Measurements from ENCODE around the gene ALPL. TPM values are rescaled to one million over a fixed set of nuclear protein-coding genes. Genes with fewer than 3 reads are reported as not detected.

Gene ALPL
- total RNA-seq, 1 experiment from 2014 or later: 84.8 TPM

DNA sequence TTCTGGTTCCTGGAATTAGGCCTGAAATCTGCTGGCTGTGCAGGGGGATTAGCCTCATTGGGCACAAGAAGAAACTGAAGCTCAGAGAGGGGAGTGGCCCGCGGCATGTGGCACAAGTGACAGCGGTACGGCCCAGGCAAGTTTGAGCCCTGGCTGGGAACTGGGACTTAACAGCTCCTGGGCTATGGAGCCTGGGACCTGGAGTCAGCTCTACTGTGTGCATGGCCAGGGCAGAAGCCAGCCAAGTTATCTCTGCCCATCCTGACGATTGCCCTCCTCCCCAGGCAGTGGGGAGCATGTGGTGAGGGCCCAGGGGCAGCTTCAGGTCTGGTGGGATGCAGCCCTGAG, 61.3 kb downstream of the ALPL start:
- H4K8ac ChIP-seq (replicated peaks; ENCODE audit: insufficient read length, low read depth, low read length): no peak overlapping the region
- H3K4me2 ChIP-seq (ENCODE audit: insufficient read depth, insufficient read length, low read length): no peak overlapping the region
- no peaks in the 10 kb centered on the region for H3K79me1 ChIP-seq (ENCODE audit: insufficient read depth, low read depth, low read length, poor library complexity, severe bottlenecking)
- no peak for DNase-seq
- peaks cover 2% of the 10 kb centered on the region; the same call in 1 of the 2 replicates for H3K4me1 ChIP-seq (ENCODE audit: insufficient read depth, low read length)
- no peak overlapping the region for H3K23ac ChIP-seq (ENCODE audit: insufficient read length, low read depth, low read length)
- Mint-ChIP-seq H3K9me3 (no peaks in the 10 kb centered on the region), H3K27ac (no peak overlapping the region), H3K36me3 (ENCODE audit: insufficient read depth in 1 of 3, low read depth in 3 of 3) (peaks cover 2 to 9% (median 7%) of the 10 kb centered on the region in 3 experiments; a peak in 3 of 7 replicates), H3K4me1 (peaks cover 22 to 30% of the 10 kb centered on the region in 2 experiments), H3K27me3 (ENCODE audit: low read depth) (no peaks in the 10 kb centered on the region), H3K4me3 (no peak overlapping the region; a peak in 1 of 5 replicates)
- TF ChIP-seq, protein P1, sequence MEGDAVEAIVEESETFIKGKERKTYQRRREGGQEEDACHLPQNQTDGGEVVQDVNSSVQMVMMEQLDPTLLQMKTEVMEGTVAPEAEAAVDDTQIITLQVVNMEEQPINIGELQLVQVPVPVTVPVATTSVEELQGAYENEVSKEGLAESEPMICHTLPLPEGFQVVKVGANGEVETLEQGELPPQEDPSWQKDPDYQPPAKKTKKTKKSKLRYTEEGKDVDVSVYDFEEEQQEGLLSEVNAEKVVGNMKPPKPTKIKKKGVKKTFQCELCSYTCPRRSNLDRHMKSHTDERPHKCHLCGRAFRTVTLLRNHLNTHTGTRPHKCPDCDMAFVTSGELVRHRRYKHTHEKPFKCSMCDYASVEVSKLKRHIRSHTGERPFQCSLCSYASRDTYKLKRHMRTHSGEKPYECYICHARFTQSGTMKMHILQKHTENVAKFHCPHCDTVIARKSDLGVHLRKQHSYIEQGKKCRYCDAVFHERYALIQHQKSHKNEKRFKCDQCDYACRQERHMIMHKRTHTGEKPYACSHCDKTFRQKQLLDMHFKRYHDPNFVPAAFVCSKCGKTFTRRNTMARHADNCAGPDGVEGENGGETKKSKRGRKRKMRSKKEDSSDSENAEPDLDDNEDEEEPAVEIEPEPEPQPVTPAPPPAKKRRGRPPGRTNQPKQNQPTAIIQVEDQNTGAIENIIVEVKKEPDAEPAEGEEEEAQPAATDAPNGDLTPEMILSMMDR (conservative IDR thresholded peaks at IDR 0.05): no peak
- H3K23me2 ChIP-seq (ENCODE audit: insufficient read length, low read depth, low read length, poor library complexity, severe bottlenecking): no peaks in the 10 kb centered on the region
- WGBS (ENCODE audit: extremely low coverage, insufficient read length, low lambda C conversion rate): no CpG with 5 or more reads among the region's 5 CpGs
- no peak overlapping the region for H2BK20ac ChIP-seq (ENCODE audit: low read depth, low read length, poor library complexity, severe bottlenecking)
- H3K27ac ChIP-seq (ENCODE audit: insufficient read length, low read depth, low read length): no peak overlapping the region
- H2BK12ac ChIP-seq (ENCODE audit: insufficient read length, low read depth, low read length): no peak overlapping the region
- no peak overlapping the region for H3K56ac ChIP-seq (ENCODE audit: insufficient read length, low read depth, low read length)
- H3K4ac ChIP-seq (ENCODE audit: low read depth, low read length): no peak overlapping the region
- H2AK5ac ChIP-seq (ENCODE audit: insufficient read length, low read length): no peak overlapping the region
- H3K79me2 ChIP-seq (ENCODE audit: insufficient read depth, low read length): no peaks in the 10 kb centered on the region
- H2BK15ac ChIP-seq (ENCODE audit: low read depth, low read length): no peak overlapping the region
- no peak overlapping the region for H3K18ac ChIP-seq (ENCODE audit: insufficient read length, low read depth, low read length)
- no peak overlapping the region for H2BK5ac ChIP-seq (ENCODE audit: insufficient read length, low read length)
- no peak overlapping the region for H2BK120ac ChIP-seq (ENCODE audit: low read depth, low read length, poor library complexity, severe bottlenecking)
- no peak overlapping the region for H3K9ac ChIP-seq (ENCODE audit: extremely low read depth, insufficient read length, low read length)
- H3T11ph ChIP-seq (ENCODE audit: low read length): no peak overlapping the region
- no peak overlapping the region for H4K91ac ChIP-seq (ENCODE audit: insufficient read length, low read depth, low read length)
- H4K20me1 ChIP-seq (ENCODE audit: control insufficient read depth, insufficient read depth, insufficient read length): no peaks in the 10 kb centered on the region
- H3K9me3 ChIP-seq (ENCODE audit: control insufficient read depth, low read depth, low read length): no peaks in the 10 kb centered on the region
- H2AFZ ChIP-seq (ENCODE audit: low read length): no peak overlapping the region
- H3K14ac ChIP-seq (ENCODE audit: insufficient read depth, low read length): no peak overlapping the region
- H3K27me3 ChIP-seq (ENCODE audit: insufficient read depth, low read length): no peaks in the 10 kb centered on the region
- no peak overlapping the region for H4K5ac ChIP-seq (ENCODE audit: insufficient read length, low read depth, low read length)
